SU-DHL-6 (cell line): Measurements from ENCODE around the gene SAP30L.

Source experiments
- H2AFZ ChIP-seq: fragments of 200-600 bp; sonication (generic); 2 replicates; pipeline ENCODE4 v1.6.1; 2014; ENCODE audit warnings: low read depth, mild to moderate bottlenecking, moderate library complexity, mixed read lengths, antibody characterized with exemption, low read length; ENCODE audit not compliant: severe bottlenecking
- H3F3A ChIP-seq: fragments of 200-600 bp; shearing (Covaris generic); 2 replicates; pipeline ENCODE4 v1.6.0; 2016; ENCODE audit warnings: antibody characterized with exemption, mild to moderate bottlenecking; ENCODE audit not compliant: insufficient read depth
- H3K27ac ChIP-seq: fragments of 200-600 bp; sonication (generic); 2 replicates; pipeline ENCODE4 v1.5.1; 2016; ENCODE audit warnings: low read depth, mild to moderate bottlenecking, low read length, moderate library complexity, mixed read lengths
- H3K27me3 ChIP-seq: fragments of 200-600 bp; sonication (generic), shearing (Covaris generic); 2 replicates; pipeline ENCODE4 v1.6.0; 2014; ENCODE audit warnings: mild to moderate bottlenecking, low read length
- H3K36me3 ChIP-seq: fragments of 200-600 bp; sonication (generic); 2 replicates; pipeline ENCODE4 v1.6.1; 2014; ENCODE audit warnings: mild to moderate bottlenecking, low read length, mixed read lengths
- H3K4me2 ChIP-seq: fragments of 300-600, 200-600 bp; shearing (Covaris generic), sonication (generic); 2 replicates; pipeline ENCODE4 v1.6.0; 2014; ENCODE audit warnings: low read length, low read depth, mild to moderate bottlenecking; ENCODE audit not compliant: poor library complexity, severe bottlenecking
- H3K4me3 ChIP-seq: fragments of 200-600 bp; sonication (generic); 2 replicates; pipeline ENCODE4 v1.5.1; 2014; ENCODE audit warnings: antibody characterized with exemption, low read length, mild to moderate bottlenecking, mixed read lengths; ENCODE audit not compliant: insufficient read depth, poor library complexity, severe bottlenecking
- H3K79me2 ChIP-seq: fragments of 200-600 bp; sonication (generic); 2 replicates; pipeline ENCODE4 v1.6.1; 2014; ENCODE audit warnings: mild to moderate bottlenecking, low read length, moderate library complexity; ENCODE audit not compliant: insufficient read depth
- H3K9ac ChIP-seq: fragments of 200-600 bp; sonication (generic); 2 replicates; pipeline ENCODE4 v1.7.0; 2014; ENCODE audit warnings: mild to moderate bottlenecking, low read length
- H3K9me2 ChIP-seq: fragments of 200-600 bp; sonication (generic); replicated peaks from 2 replicates; pipeline ENCODE4 v1.6.1; 2014; ENCODE audit warnings: low read length; ENCODE audit not compliant: insufficient read depth
- H3K9me3 ChIP-seq: fragments of 200-600 bp; sonication (generic); 2 replicates; pipeline ENCODE4 v1.6.1; 2014; ENCODE audit warnings: low read length, mixed read lengths; ENCODE audit not compliant: insufficient read depth
- H4K20me1 ChIP-seq: fragments of 200-600 bp; sonication (generic); 2 replicates; pipeline ENCODE4 v1.6.1; 2014; ENCODE audit warnings: low read depth, mild to moderate bottlenecking, antibody characterized with exemption, low read length, moderate library complexity, mixed read lengths
- EZH2phosphoT487 ChIP-seq: fragments of 200-600 bp; sonication (generic), shearing (Covaris generic); conservative IDR thresholded peaks from 2 replicates; pipeline ENCODE4 v1.6.1; 2018; ENCODE audit warnings: mild to moderate bottlenecking, antibody characterized with exemption, low read length, moderate library complexity, mixed read lengths
- TF ChIP-seq, protein P1 (sequence below): fragments of 200-600 bp; sonication (generic); IDR thresholded peaks from one replicate; pipeline ENCODE4 v1.5.1; 2017; ENCODE audit warnings: antibody characterized with exemption, mild to moderate bottlenecking, low read length, moderate library complexity; ENCODE audit not compliant: insufficient read depth, poor library complexity, severe bottlenecking

The SAP30L gene

DNA sequence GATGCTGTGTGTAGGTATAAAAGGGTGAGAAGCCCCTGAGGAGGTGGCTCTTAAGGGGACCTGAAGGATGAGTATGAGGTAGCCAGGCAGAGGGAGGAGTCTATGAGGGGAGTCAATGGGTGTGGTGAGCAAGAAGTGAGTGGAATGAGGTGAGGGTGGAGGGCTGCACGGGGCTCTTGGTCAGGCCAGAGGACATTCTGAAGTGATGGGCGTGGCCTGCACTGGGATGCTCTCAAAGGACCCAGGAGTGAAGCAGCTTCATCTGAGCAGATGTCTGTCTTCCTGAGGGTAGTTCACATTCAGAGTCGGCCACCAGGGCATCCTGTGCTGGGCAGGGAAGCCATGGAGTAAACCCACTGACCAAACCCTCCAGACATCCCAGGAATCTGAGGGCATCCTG, 45.1 kb upstream of the SAP30L start:
- Histone ChIP-seq H4K20me1 (no peaks in the 10 kb centered on the region), H3K4me3 (no peak overlapping the region), H3F3A (no peaks in the 10 kb centered on the region), H3K79me2 (no peaks in the 10 kb centered on the region), H3K27me3 (no peaks in the 10 kb centered on the region), H3K36me3 (no peaks in the 10 kb centered on the region), H3K4me2 (no peak overlapping the region), H2AFZ (no peak overlapping the region), H3K9ac (no peak overlapping the region), H3K9me2 (no peaks in the 10 kb centered on the region), H3K27ac (no peak overlapping the region), H3K9me3 (no peaks in the 10 kb centered on the region)
- TF ChIP-seq, protein P1, sequence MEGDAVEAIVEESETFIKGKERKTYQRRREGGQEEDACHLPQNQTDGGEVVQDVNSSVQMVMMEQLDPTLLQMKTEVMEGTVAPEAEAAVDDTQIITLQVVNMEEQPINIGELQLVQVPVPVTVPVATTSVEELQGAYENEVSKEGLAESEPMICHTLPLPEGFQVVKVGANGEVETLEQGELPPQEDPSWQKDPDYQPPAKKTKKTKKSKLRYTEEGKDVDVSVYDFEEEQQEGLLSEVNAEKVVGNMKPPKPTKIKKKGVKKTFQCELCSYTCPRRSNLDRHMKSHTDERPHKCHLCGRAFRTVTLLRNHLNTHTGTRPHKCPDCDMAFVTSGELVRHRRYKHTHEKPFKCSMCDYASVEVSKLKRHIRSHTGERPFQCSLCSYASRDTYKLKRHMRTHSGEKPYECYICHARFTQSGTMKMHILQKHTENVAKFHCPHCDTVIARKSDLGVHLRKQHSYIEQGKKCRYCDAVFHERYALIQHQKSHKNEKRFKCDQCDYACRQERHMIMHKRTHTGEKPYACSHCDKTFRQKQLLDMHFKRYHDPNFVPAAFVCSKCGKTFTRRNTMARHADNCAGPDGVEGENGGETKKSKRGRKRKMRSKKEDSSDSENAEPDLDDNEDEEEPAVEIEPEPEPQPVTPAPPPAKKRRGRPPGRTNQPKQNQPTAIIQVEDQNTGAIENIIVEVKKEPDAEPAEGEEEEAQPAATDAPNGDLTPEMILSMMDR, result no peak
- no peak for TF ChIP-seq EZH2phosphoT487

DNA sequence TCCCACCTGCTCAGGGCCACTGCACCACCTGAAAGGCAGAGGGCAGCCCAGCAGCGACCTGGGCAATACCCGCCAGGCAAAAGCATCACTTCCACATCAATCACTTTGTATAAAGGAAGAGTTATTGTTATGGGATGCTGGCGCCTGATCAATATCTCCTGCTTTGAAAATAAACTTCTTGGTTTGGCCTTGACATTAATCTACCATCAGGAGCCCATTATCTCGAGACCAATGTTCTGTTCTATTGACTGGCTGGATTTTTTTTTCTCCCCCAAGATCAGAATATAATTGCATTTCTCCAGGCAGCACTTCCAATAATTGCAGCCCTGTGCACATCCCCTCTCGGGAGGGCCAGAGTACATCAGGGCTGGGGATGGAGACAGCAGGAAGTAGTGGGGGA, 44.4 kb upstream of the SAP30L start:
- TF ChIP-seq EZH2phosphoT487, result no peak
- TF ChIP-seq, protein P1, result no peak

DNA sequence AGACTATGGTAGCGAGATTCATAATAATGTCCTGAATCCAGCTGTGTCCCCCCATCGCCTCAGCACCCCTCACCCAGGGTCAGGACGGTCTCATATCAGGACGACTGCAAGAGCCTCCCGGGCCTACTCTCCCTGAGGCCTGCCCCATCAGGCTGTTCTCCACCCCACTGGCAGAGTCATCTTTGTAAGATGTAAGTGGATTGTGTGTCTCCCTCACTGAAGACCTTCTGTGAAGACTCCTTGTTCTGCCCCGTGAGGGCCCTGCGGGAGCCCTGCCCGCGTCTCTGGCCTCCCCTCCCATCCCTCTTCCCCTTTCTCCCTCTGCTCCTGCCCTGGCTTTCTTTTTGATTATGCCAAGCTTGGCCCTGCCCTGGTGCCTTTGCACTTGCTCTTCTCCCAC, 43.9 kb upstream of the SAP30L start:
- no peak overlapping the region for H3K9ac ChIP-seq
- no peak overlapping the region for H3K27ac ChIP-seq
- no peak overlapping the region for H2AFZ ChIP-seq
- TF ChIP-seq, protein P1, result no peak
- TF ChIP-seq EZH2phosphoT487, result no peak
- H3K4me2 ChIP-seq, result no peak overlapping the region
- H4K20me1 ChIP-seq, result no peaks in the 10 kb centered on the region
- no peaks in the 10 kb centered on the region for H3F3A ChIP-seq
- H3K9me3 ChIP-seq, result no peaks in the 10 kb centered on the region
- H3K4me3 ChIP-seq, result no peak overlapping the region
- H3K79me2 ChIP-seq, result no peaks in the 10 kb centered on the region
- no peaks in the 10 kb centered on the region for H3K36me3 ChIP-seq
- H3K27me3 ChIP-seq, result no peaks in the 10 kb centered on the region
- no peaks in the 10 kb centered on the region for H3K9me2 ChIP-seq

More for the DNA sequence above, 44.4 kb upstream of the SAP30L start:
- Histone ChIP-seq H3K4me2 (no peak overlapping the region), H3K27me3 (no peaks in the 10 kb centered on the region), H2AFZ (no peak overlapping the region), H3K27ac (no peak overlapping the region), H3K79me2 (no peaks in the 10 kb centered on the region), H3K36me3 (no peaks in the 10 kb centered on the region), H4K20me1 (no peaks in the 10 kb centered on the region), H3K9me2 (no peaks in the 10 kb centered on the region), H3K9me3 (no peaks in the 10 kb centered on the region), H3K4me3 (no peak overlapping the region), H3K9ac (no peak overlapping the region), H3F3A (no peaks in the 10 kb centered on the region)

DNA sequence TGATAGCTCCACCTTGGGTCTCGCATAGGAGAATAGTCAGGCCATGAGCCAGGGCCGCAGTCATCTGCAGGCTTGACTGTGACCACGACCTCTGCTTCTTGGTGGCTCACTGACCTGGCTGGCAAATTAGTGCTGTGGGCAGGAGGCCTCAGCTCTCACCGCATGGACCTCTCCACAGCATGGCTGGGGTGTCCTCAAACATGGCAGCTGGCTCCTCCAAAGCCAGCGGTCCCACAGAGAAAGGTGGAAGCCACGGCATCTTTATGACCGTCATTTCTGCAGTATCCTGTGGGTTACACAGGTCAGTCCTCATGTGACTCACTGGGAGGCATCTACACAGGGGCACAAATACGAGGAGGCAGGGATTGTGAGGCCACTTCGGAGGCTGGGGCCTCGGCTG, 43.2 kb upstream of the SAP30L start:
- TF ChIP-seq, protein P1, result no peak
- TF ChIP-seq EZH2phosphoT487, result no peak
- H2AFZ ChIP-seq, result no peak overlapping the region
- H3K4me2 ChIP-seq, result no peak overlapping the region

More for the DNA sequence above, 43.2 kb upstream of the SAP30L start:
- no peaks in the 10 kb centered on the region for H3F3A ChIP-seq
- no peaks in the 10 kb centered on the region for H3K27me3 ChIP-seq
- no peaks in the 10 kb centered on the region for H3K36me3 ChIP-seq
- no peaks in the 10 kb centered on the region for H4K20me1 ChIP-seq
- H3K79me2 ChIP-seq, result no peaks in the 10 kb centered on the region
- no peak overlapping the region for H3K9ac ChIP-seq
- H3K4me3 ChIP-seq, result no peak overlapping the region
- no peaks in the 10 kb centered on the region for H3K9me2 ChIP-seq
- H3K27ac ChIP-seq, result no peak overlapping the region
- no peaks in the 10 kb centered on the region for H3K9me3 ChIP-seq
